ENCODE data around the gene BRSK1. TPM values are rescaled to one million over a fixed set of nuclear protein-coding genes. Genes with fewer than 3 reads are reported as not detected.

The BRSK1 gene
- total and polyA plus RNA-seq, 2 of the 8 experiments (the other 6 are each of a cell fraction or from before 2014, with no cell fraction given), result 27.6 to 32.7 TPM

GRCh38 chr19:55276720-55277430 lies 6.9 kb upstream of the BRSK1 start:
- FAIRE-seq (no peak), DNase-seq (ENCODE audit: low read depth in 1 of 2, low spot score in 2 of 2) (no peak)
- Histone ChIP-seq H3K23ac (ENCODE audit: insufficient read length) (no peak overlapping the region), H2AK5ac (ENCODE audit: low read depth, low read length) (no peak overlapping the region), H2BK5ac (ENCODE audit: low read depth, low read length) (no peak overlapping the region), H4K8ac (ENCODE audit: extremely low read depth, insufficient read depth, low read length) (no peak overlapping the region), H3K4me3 (ENCODE audit: extremely low read depth in 1 of 4, insufficient read depth in 2 of 4, low read depth in 3 of 4, low read length in 4 of 4) (no peak overlapping the region), H3K79me1 (ENCODE audit: low read depth, low read length) (peaks cover 7% of the 10 kb centered on the region; the same call in 1 of the 2 replicates), H4K91ac (replicated peaks; ENCODE audit: insufficient read length, low read length) (no peak overlapping the region), H3K23me2 (ENCODE audit: low read depth, low read length) (peaks cover 9% of the 10 kb centered on the region; the same call in 1 of the 2 replicates), H3K27me3 (replicated peaks in 1 of 4; ENCODE audit: control insufficient read depth in 3 of 4, extremely low read depth in 1 of 4, insufficient read depth in 3 of 4, low read length in 3 of 4) (no peaks in the 10 kb centered on the region), H3K4me1 (replicated peaks in 1 of 4; ENCODE audit: control insufficient read depth in 3 of 4, insufficient read depth in 4 of 4, low read length in 3 of 4) (peaks cover 3 to 14% (median 4%) of the 10 kb centered on the region in 4 experiments), H3K4ac (replicated peaks; ENCODE audit: insufficient read length, low read depth, low read length) (no peak overlapping the region), H3K9me3 (ENCODE audit: insufficient read depth in 2 of 2, low read depth in 1 of 2, low read length in 1 of 2) (no peaks in the 10 kb centered on the region), H3K79me2 (ENCODE audit: control insufficient read depth in 1 of 2, insufficient read depth in 2 of 2, low read length in 2 of 2) (peaks cover 3 to 6% of the 10 kb centered on the region in 2 experiments; a peak in 3 of 4 replicates), H3K27ac (ENCODE audit: low read depth, low read length) (no peak overlapping the region), H3K14ac (ENCODE audit: insufficient read length) (no peak overlapping the region), H2BK12ac (ENCODE audit: low read depth, low read length) (no peak overlapping the region), H2BK15ac (ENCODE audit: low read length) (no peak overlapping the region), H4K20me1 (replicated peaks in 1 of 2; ENCODE audit: control insufficient read depth in 1 of 2, insufficient read depth in 2 of 2, low read length in 2 of 2) (peaks cover 3 to 4% of the 10 kb centered on the region in 2 experiments), H3K9ac (replicated peaks in 1 of 4; ENCODE audit: extremely low read depth in 1 of 4, low read depth in 3 of 4, low read length in 3 of 4) (no peak overlapping the region), H3K56ac (replicated peaks; ENCODE audit: insufficient read length, low read depth, low read length) (peak overlapping the region; percentile 23), H3K18ac (ENCODE audit: extremely low read depth, low read length) (no peak overlapping the region), H2AFZ (ENCODE audit: low read length) (no peak overlapping the region), H2BK120ac (replicated peaks; ENCODE audit: low read depth, low read length) (no peak overlapping the region), H3K4me2 (ENCODE audit: insufficient read depth in 1 of 2, low read depth in 2 of 2, low read length in 2 of 2) (no peak overlapping the region), H2BK20ac (ENCODE audit: low read length) (no peak overlapping the region), H3K36me3 (ENCODE audit: control insufficient read depth in 2 of 4, insufficient read depth in 4 of 4, low read length in 3 of 4) (peaks cover 0 to 9% (median 5%) of the 10 kb centered on the region in 4 experiments; a peak in 5 of 8 replicates), H4K5ac (ENCODE audit: insufficient read length, low read depth, low read length) (no peak overlapping the region)
- POLR2A ChIA-PET (ENCODE audit: partially characterized antibody), result interaction anchor here (0.6 to 2.5 kb wide), 6 partner anchors 15 to 161 kb away, joined by 3 to 10 read pairs (median 4); partner anchors contain the start of genes KMT5C and PPP6R1
- 91% methylated on average over 15 of the region's 15 CpGs; no CpG with 5 or more reads in 1 of the 2 experiments for WGBS, 2 experiments (ENCODE audit: extremely low coverage in 1 of 2, insufficient coverage in 1 of 2, insufficient read length in 1 of 2, insufficient replicate concordance in 2 of 2, low coverage in 1 of 2, low lambda C conversion rate in 2 of 2, missing lambda C conversion rate in 1 of 2)
- CTCF ChIA-PET (ENCODE audit: partially characterized antibody), result interaction anchor here (1.3 to 1.8 kb wide), 4 partner anchors 22 to 796 kb away, joined by 4 to 5 read pairs (median 4); no protein-coding TSS in a partner anchor
- TF ChIP-seq ASH2L (IDR thresholded peaks at IDR 0.05; ENCODE audit: low read length), result no peak
- TF ChIP-seq CBX5 (IDR thresholded peaks at IDR 0.05; ENCODE audit: low read depth, low read length), result no peak
- TF ChIP-seq EGR1 (IDR thresholded peaks at IDR 0.05; ENCODE audit: borderline replicate concordance, low read depth, low read length), result no peak
- no peak for TF ChIP-seq PHF8 (conservative IDR thresholded peaks at IDR 0.05; ENCODE audit: low read depth, low read length)
- TF ChIP-seq KDM1A (IDR thresholded peaks at IDR 0.05; ENCODE audit: borderline replicate concordance, low read length), result no peak
- no peak for TF ChIP-seq RXRA (IDR thresholded peaks at IDR 0.05; ENCODE audit: insufficient read depth, low read depth, low read length)
- no peak for TF ChIP-seq POU5F1 (IDR thresholded peaks at IDR 0.05; ENCODE audit: low read depth, low read length)
- no peak for TF ChIP-seq ATF2 (IDR thresholded peaks at IDR 0.05; ENCODE audit: low read length)
- TF ChIP-seq USF2 (IDR thresholded peaks at IDR 0.05; ENCODE audit: low read length), result no peak
